ENCODE data around the gene LIMCH1. TPM values are rescaled to one million over a fixed set of nuclear protein-coding genes. Genes with fewer than 3 reads are reported as not detected.

LIMCH1 gene
- polyA plus RNA-seq, 2 donors: 8.3 to 9.0 TPM

- Histone ChIP-seq H3K27ac (ENCODE audit: low read depth in 2 of 2, low read length in 1 of 2) (no peak overlapping the region), H3K36me3 (ENCODE audit: control insufficient read depth in 2 of 2, insufficient read depth in 2 of 2, low read length in 1 of 2) (no peaks in the 10 kb centered on the region), H3K4me3 (ENCODE audit: low read depth in 1 of 2, low read length in 2 of 2) (no peak overlapping the region), H3K27me3 (ENCODE audit: control insufficient read depth in 1 of 2, insufficient read depth in 2 of 2, low read length in 2 of 2) (no peaks in the 10 kb centered on the region), H3K4me1 (ENCODE audit: control insufficient read depth in 2 of 2, insufficient read depth in 2 of 2, low read length in 1 of 2) (no peaks in the 10 kb centered on the region), H3K9me3 (ENCODE audit: control insufficient read depth in 2 of 2, insufficient read depth in 1 of 2, low read depth in 1 of 2, low read length in 1 of 2) (no peaks in the 10 kb centered on the region)
- 95 to 98% methylated on average over 6 of the region's 6 CpGs for WGBS, 2 donors
These were observed 115.6 kb downstream of the LIMCH1 start for GRCh38 chr4:41653523-41653922.

GRCh38 chr4:41655177-41655576, 117.2 kb downstream of the LIMCH1 start:
- Histone ChIP-seq H3K4me1 (ENCODE audit: control insufficient read depth in 2 of 2, insufficient read depth in 2 of 2, low read length in 1 of 2) (no peaks in the 10 kb centered on the region), H3K36me3 (ENCODE audit: control insufficient read depth in 2 of 2, insufficient read depth in 2 of 2, low read length in 1 of 2) (no peaks in the 10 kb centered on the region), H3K27me3 (ENCODE audit: control insufficient read depth in 1 of 2, insufficient read depth in 2 of 2, low read length in 2 of 2) (no peaks in the 10 kb centered on the region), H3K4me3 (ENCODE audit: low read depth in 1 of 2, low read length in 2 of 2) (no peak overlapping the region), H3K27ac (ENCODE audit: low read depth in 2 of 2, low read length in 1 of 2) (no peak overlapping the region), H3K9me3 (ENCODE audit: control insufficient read depth in 2 of 2, insufficient read depth in 1 of 2, low read depth in 1 of 2, low read length in 1 of 2) (no peaks in the 10 kb centered on the region)
- WGBS, 2 donors: 87 to 88% methylated on average over 3 of the region's 3 CpGs

GRCh38 chr4:41656106-41656505, 118.1 kb downstream of the LIMCH1 start:
- H3K36me3 ChIP-seq (ENCODE audit: control insufficient read depth in 2 of 2, insufficient read depth in 2 of 2, low read length in 1 of 2): no peaks in the 10 kb centered on the region
- no peak overlapping the region for H3K27ac ChIP-seq (ENCODE audit: low read depth in 2 of 2, low read length in 1 of 2)
- WGBS, 2 donors: 65 to 74% methylated on average over 3 of the region's 3 CpGs

GRCh38 chr4:41656572-41657520, 118.9 kb downstream of the LIMCH1 start:
- Histone ChIP-seq H3K4me3 (ENCODE audit: low read depth in 1 of 2, low read length in 2 of 2) (no peak overlapping the region), H3K9me3 (ENCODE audit: control insufficient read depth in 2 of 2, insufficient read depth in 1 of 2, low read depth in 1 of 2, low read length in 1 of 2) (no peaks in the 10 kb centered on the region), H3K4me1 (ENCODE audit: control insufficient read depth in 2 of 2, insufficient read depth in 2 of 2, low read length in 1 of 2) (no peaks in the 10 kb centered on the region), H3K27me3 (ENCODE audit: control insufficient read depth in 1 of 2, insufficient read depth in 2 of 2, low read length in 2 of 2) (no peaks in the 10 kb centered on the region), H3K36me3 (ENCODE audit: control insufficient read depth in 2 of 2, insufficient read depth in 2 of 2, low read length in 1 of 2) (no peaks in the 10 kb centered on the region), H3K27ac (ENCODE audit: low read depth in 2 of 2, low read length in 1 of 2) (no peak overlapping the region)
- 53 to 62% methylated on average over 15 of the region's 15 CpGs for WGBS, 2 donors

More at GRCh38 chr4:41656106-41656505, 118.1 kb downstream of the LIMCH1 start:
- Histone ChIP-seq H3K27me3 (ENCODE audit: control insufficient read depth in 1 of 2, insufficient read depth in 2 of 2, low read length in 2 of 2) (no peaks in the 10 kb centered on the region), H3K4me1 (ENCODE audit: control insufficient read depth in 2 of 2, insufficient read depth in 2 of 2, low read length in 1 of 2) (no peaks in the 10 kb centered on the region), H3K4me3 (ENCODE audit: low read depth in 1 of 2, low read length in 2 of 2) (no peak overlapping the region), H3K9me3 (ENCODE audit: control insufficient read depth in 2 of 2, insufficient read depth in 1 of 2, low read depth in 1 of 2, low read length in 1 of 2) (no peaks in the 10 kb centered on the region)

GRCh38 chr4:41657561-41657960, 119.6 kb downstream of the LIMCH1 start:
- H3K36me3 ChIP-seq (ENCODE audit: control insufficient read depth in 2 of 2, insufficient read depth in 2 of 2, low read length in 1 of 2): no peaks in the 10 kb centered on the region
- H3K4me3 ChIP-seq (ENCODE audit: low read depth in 1 of 2, low read length in 2 of 2): no peak overlapping the region
- H3K27me3 ChIP-seq (ENCODE audit: control insufficient read depth in 1 of 2, insufficient read depth in 2 of 2, low read length in 2 of 2): no peaks in the 10 kb centered on the region
- H3K4me1 ChIP-seq (ENCODE audit: control insufficient read depth in 2 of 2, insufficient read depth in 2 of 2, low read length in 1 of 2): no peaks in the 10 kb centered on the region
- no peaks in the 10 kb centered on the region for H3K9me3 ChIP-seq (ENCODE audit: control insufficient read depth in 2 of 2, insufficient read depth in 1 of 2, low read depth in 1 of 2, low read length in 1 of 2)
- H3K27ac ChIP-seq (ENCODE audit: low read depth in 2 of 2, low read length in 1 of 2): no peak overlapping the region
- WGBS, 2 donors: 70 to 72% methylated on average over 4 of the region's 4 CpGs

GRCh38 chr4:41658163-41658562, 120.2 kb downstream of the LIMCH1 start:
- no peaks in the 10 kb centered on the region for H3K27me3 ChIP-seq (ENCODE audit: control insufficient read depth in 1 of 2, insufficient read depth in 2 of 2, low read length in 2 of 2)
- no peak overlapping the region for H3K4me3 ChIP-seq (ENCODE audit: low read depth in 1 of 2, low read length in 2 of 2)
- H3K27ac ChIP-seq (ENCODE audit: low read depth in 2 of 2, low read length in 1 of 2): no peak overlapping the region
- no peaks in the 10 kb centered on the region for H3K4me1 ChIP-seq (ENCODE audit: control insufficient read depth in 2 of 2, insufficient read depth in 2 of 2, low read length in 1 of 2)
- no peaks in the 10 kb centered on the region for H3K36me3 ChIP-seq (ENCODE audit: control insufficient read depth in 2 of 2, insufficient read depth in 2 of 2, low read length in 1 of 2)
- WGBS, 2 donors: 53 to 54% methylated on average over 4 of the region's 4 CpGs
- no peaks in the 10 kb centered on the region for H3K9me3 ChIP-seq (ENCODE audit: control insufficient read depth in 2 of 2, insufficient read depth in 1 of 2, low read depth in 1 of 2, low read length in 1 of 2)

GRCh38 chr4:41660352-41660751, 122.4 kb downstream of the LIMCH1 start:
- H3K4me1 ChIP-seq (ENCODE audit: control insufficient read depth in 2 of 2, insufficient read depth in 2 of 2, low read length in 1 of 2): no peaks in the 10 kb centered on the region
- no peaks in the 10 kb centered on the region for H3K9me3 ChIP-seq (ENCODE audit: control insufficient read depth in 2 of 2, insufficient read depth in 1 of 2, low read depth in 1 of 2, low read length in 1 of 2)
- WGBS, 2 donors: 89 to 94% methylated on average over 3 of the region's 3 CpGs
- H3K4me3 ChIP-seq (ENCODE audit: low read depth in 1 of 2, low read length in 2 of 2): no peak overlapping the region
- H3K27ac ChIP-seq (ENCODE audit: low read depth in 2 of 2, low read length in 1 of 2): no peak overlapping the region
- no peaks in the 10 kb centered on the region for H3K27me3 ChIP-seq (ENCODE audit: control insufficient read depth in 1 of 2, insufficient read depth in 2 of 2, low read length in 2 of 2)
- H3K36me3 ChIP-seq (ENCODE audit: control insufficient read depth in 2 of 2, insufficient read depth in 2 of 2, low read length in 1 of 2): no peaks in the 10 kb centered on the region

GRCh38 chr4:41661442-41662076, 123.6 kb downstream of the LIMCH1 start:
- Histone ChIP-seq H3K27me3 (ENCODE audit: control insufficient read depth in 1 of 2, insufficient read depth in 2 of 2, low read length in 2 of 2) (no peaks in the 10 kb centered on the region), H3K4me1 (ENCODE audit: control insufficient read depth in 2 of 2, insufficient read depth in 2 of 2, low read length in 1 of 2) (no peaks in the 10 kb centered on the region), H3K36me3 (ENCODE audit: control insufficient read depth in 2 of 2, insufficient read depth in 2 of 2, low read length in 1 of 2) (no peaks in the 10 kb centered on the region), H3K27ac (ENCODE audit: low read depth in 2 of 2, low read length in 1 of 2) (no peak overlapping the region), H3K9me3 (ENCODE audit: control insufficient read depth in 2 of 2, insufficient read depth in 1 of 2, low read depth in 1 of 2, low read length in 1 of 2) (no peaks in the 10 kb centered on the region), H3K4me3 (ENCODE audit: low read depth in 1 of 2, low read length in 2 of 2) (no peak overlapping the region)
- WGBS, 2 donors: 50 to 53% methylated on average over 7 of the region's 7 CpGs

GRCh38 chr4:41665636-41666207, 127.8 kb downstream of the LIMCH1 start:
- H3K9me3 ChIP-seq (ENCODE audit: control insufficient read depth in 2 of 2, insufficient read depth in 1 of 2, low read depth in 1 of 2, low read length in 1 of 2): no peaks in the 10 kb centered on the region
- H3K36me3 ChIP-seq (ENCODE audit: control insufficient read depth in 2 of 2, insufficient read depth in 2 of 2, low read length in 1 of 2): no peaks in the 10 kb centered on the region
- no peaks in the 10 kb centered on the region for H3K4me1 ChIP-seq (ENCODE audit: control insufficient read depth in 2 of 2, insufficient read depth in 2 of 2, low read length in 1 of 2)
- WGBS, 2 donors: 45 to 60% methylated on average over 3 of the region's 3 CpGs
- no peaks in the 10 kb centered on the region for H3K27me3 ChIP-seq (ENCODE audit: control insufficient read depth in 1 of 2, insufficient read depth in 2 of 2, low read length in 2 of 2)
- no peak overlapping the region for H3K27ac ChIP-seq (ENCODE audit: low read depth in 2 of 2, low read length in 1 of 2)
- no peak overlapping the region for H3K4me3 ChIP-seq (ENCODE audit: low read depth in 1 of 2, low read length in 2 of 2)

Measured in esophagus (tissue), 2 donors.